GM21619 (cell line): ENCODE data around the gene NARS2.
A peak's percentile ranks its signal among the peaks of the same experiment; 100 is the strongest.
"Not testable (repeated sequence)": the region's sequence is repeated elsewhere in the genome, so short reads cannot be mapped to it uniquely, and the experiment has no call there.

Experiments used
- ATAC-seq: cut with Tn5 transposase; IDR thresholded peaks from one replicate; pipeline ENCODE4 v1.9.1; 2021; ENCODE audit not compliant: unreplicated experiment

The NARS2 gene, protein sequence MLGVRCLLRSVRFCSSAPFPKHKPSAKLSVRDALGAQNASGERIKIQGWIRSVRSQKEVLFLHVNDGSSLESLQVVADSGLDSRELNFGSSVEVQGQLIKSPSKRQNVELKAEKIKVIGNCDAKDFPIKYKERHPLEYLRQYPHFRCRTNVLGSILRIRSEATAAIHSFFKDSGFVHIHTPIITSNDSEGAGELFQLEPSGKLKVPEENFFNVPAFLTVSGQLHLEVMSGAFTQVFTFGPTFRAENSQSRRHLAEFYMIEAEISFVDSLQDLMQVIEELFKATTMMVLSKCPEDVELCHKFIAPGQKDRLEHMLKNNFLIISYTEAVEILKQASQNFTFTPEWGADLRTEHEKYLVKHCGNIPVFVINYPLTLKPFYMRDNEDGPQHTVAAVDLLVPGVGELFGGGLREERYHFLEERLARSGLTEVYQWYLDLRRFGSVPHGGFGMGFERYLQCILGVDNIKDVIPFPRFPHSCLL

GRCh38 chr11:78574386-78575381 lies at the start of gene NARS2:
Gene NARS2 (minus strand): TSS chr11:78574864. CDS start chr11:78574488, 376 bp downstream.
- ATAC-seq = peak; percentile 96

GRCh38 chr11:78622666-78623065 lies 48.0 kb upstream of the NARS2 start:
- ATAC-seq = no peak

GRCh38 chr11:78620159-78620558 lies 45.5 kb upstream of the NARS2 start:
- ATAC-seq = no peak

DNA sequence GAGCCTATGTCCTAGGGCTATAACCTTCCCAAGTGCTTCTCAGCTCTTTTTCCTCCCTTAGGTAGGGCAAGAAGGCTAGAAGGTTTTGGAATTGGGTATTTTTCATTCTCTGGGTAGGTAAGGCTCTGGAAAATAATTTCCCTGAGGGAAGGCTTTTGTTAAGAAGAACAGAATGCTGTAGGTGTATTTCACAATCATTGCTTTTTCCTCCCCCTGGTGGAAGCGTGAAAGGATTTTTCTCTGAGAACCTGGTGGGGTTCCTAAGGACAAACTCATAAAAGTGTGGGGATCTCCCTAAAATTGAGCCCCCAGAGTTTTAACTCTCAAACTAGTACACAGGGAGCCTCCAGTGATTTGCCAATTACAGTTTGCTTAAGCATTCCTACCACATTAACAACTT lies 41.1 kb upstream of the NARS2 start:
- no peak for ATAC-seq

GRCh38 chr11:78613378-78613813 lies 38.7 kb upstream of the NARS2 start:
- no peak for ATAC-seq

DNA sequence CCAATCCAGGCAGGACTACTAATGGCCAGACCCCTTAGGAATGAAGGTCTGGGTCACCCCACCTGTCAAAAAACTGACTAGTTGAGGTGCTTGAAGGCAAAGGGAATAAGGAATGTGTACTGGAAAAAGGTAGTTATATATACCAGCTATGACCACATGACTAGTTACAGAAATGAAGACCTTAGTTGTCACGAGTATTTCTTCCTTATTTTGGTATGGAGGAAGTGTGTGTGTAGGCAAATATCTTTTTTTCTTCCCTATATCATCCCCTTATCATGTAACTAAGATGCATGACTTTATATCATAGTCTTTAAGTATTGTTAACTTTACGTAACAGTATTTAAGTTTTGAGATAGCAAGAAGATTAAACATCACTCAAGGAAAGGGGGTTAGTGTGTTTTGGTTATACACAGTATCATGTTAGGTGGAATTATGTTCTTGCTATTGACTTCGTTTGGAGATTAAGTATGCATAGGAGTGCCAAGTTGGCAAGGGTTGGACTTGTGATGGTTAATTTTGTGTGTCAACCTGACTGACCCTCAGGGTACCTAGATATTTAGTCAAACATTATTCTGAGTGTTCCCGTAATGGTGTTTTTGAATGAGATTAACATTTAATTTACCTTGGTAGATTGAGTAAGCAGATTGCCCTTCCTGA lies 38.2 kb upstream of the NARS2 start:
- no peak for ATAC-seq

DNA sequence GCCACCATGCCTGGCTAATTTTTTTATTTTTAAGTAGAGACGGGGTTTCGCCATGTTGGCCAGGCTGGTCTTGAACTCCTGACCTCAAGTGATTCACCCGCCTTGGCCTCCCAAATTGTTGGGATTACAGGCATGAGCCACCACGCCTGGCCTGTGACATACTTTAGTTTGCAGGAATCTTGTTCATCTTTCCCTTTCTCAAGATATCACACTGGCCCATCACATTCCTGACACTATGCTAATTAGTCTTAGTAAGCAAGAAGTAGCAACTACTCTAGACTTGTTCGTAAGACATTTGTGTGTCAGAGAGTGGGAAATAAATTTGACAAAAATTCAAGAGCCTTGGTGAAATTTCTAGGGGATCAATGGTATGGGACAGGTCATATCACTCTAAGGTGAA lies 34.7 kb upstream of the NARS2 start:
- not testable (repeated sequence) for ATAC-seq

DNA sequence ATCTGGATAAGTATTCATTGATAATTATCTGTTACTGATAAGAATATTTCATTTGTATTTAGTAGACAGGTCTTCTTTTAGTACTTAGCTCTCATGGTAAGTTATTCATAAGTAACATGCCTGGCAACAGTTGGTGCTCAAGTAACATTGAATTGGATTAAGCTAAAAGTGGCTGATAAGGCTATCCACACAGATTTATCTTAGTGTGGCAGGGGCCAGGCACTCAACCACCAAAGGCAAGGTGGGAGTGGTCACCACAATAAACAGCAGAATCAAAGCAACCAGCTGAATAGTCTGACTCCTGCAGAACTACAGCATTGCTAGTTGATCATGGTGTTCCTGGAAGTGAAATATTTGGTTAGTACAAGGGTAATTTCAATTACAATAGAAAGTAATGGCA lies 33.0 kb upstream of the NARS2 start:
- no peak for ATAC-seq

GRCh38 chr11:78606667-78607066 lies 32.0 kb upstream of the NARS2 start:
- no peak for ATAC-seq

GRCh38 chr11:78605296-78605695 lies 30.6 kb upstream of the NARS2 start:
- no peak for ATAC-seq

- ATAC-seq = no peak
Observed at GRCh38 chr11:78603792-78604191, 29.1 kb upstream of the NARS2 start.

GRCh38 chr11:78602771-78603170 lies 28.1 kb upstream of the NARS2 start:
- ATAC-seq = not testable (repeated sequence)

- ATAC-seq = not testable (repeated sequence)
Observed at GRCh38 chr11:78601066-78601465, 26.4 kb upstream of the NARS2 start.

- not testable (repeated sequence) for ATAC-seq
Observed at GRCh38 chr11:78597579-78597978, 22.9 kb upstream of the NARS2 start.

DNA sequence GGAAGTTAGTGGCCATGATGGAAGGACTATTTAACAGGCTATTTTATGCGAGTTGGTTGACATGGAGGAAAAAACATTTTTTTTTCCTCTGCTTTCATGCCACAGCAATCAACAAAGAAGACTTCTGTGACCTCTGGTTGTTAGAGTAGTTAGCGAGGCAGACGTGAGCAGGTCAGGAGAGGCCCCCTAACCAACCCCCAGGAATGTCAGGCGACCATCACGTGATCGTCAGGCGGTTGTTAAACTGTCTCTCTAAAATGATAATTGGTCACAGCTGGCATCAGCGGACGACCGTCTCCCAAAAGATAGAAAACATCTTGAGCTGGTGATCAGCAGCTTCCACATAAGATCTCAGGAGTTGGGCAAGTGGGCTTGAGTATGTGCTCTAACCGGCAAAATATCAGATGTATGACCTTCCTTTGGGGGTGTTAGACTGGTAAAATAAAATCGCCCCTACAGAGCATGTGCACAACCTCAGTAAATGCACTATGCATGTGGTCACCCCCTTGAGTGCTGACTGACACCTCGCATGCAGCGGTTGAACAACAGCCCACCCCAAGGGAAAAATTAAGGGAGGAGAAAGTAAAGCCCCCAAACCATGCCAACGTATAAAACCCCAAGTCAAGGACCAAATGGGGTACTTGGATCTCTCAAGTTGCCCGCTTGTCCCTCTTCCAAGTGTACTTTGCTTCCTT lies 20.9 kb upstream of the NARS2 start:
- ATAC-seq = no peak

DNA sequence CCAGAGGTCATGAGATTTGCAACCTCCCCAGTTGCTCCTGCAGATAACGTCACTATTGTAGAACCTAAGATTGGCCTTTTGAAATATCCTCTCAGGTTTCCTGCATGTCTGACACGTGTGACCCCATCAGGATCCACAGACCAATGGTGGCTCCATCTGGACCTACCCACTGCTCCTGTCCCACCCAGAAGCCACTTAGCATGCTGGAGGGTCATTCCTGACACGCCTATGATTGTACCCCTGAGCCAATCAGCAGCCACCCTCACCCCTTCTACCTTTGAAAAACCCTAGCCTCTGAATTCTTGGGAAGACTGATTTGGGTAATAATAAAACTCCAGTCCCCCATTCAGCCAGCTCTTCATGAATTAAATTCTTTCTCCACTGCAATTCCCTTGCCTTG lies 20.1 kb upstream of the NARS2 start:
- ATAC-seq = no peak

DNA sequence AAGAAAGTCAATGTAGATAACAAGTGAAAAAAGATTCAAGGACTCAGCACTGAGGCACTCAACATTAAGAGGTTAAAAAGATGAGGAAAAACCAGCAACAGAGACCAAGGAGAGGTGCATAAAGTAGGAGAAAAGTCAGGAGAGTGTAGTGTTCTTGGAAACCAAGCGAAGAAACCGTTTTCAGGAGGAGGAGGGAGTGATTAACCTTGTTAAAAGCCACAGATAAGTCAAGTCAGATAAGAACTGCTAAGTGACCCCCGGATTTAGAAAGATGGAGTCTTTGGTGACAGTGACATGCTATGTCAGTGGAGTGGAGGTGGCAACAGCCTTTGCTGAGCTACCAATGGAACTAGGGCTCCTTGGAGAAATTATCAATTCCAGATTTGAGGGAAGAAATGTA lies 13.9 kb upstream of the NARS2 start:
- ATAC-seq = no peak

GRCh38 chr11:78587446-78587845 lies 12.8 kb upstream of the NARS2 start:
- no peak for ATAC-seq

- ATAC-seq = no peak
Observed at GRCh38 chr11:78586452-78587046, 11.9 kb upstream of the NARS2 start.

- no peak for ATAC-seq
Observed at GRCh38 chr11:78583889-78584288, 9.2 kb upstream of the NARS2 start.
